Measurements from ENCODE around the gene RBP7.

Gene RBP7

DNA sequence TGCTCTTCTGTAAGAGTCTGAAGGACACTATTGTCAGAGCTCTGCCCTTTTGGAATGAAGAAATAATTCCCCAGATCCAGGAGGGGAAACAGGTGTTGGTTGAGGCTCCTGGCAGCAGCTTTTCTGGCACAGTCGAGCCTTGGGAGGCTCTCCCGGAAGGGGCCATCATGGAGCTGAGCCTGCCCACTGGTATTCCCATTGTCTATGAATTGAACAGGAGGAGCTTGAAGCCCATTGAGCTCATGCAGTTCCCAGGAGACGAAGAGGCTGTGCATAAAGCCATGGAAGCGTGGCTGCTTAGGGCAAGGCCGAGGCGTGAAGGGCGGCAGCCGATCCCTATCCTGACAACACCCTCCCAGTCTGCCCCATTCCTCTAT lies 62.3 kb downstream of the RBP7 start:
- no peak for TF ChIP-seq CTCF (IDR thresholded peaks at IDR 0.05; ENCODE audit: low read depth, low read length, missing control alignments)
- DNase-seq, result no peak
- H3K27me3 ChIP-seq (replicated peaks), result no peaks in the 10 kb centered on the region
- no peaks in the 10 kb centered on the region for H3K36me3 ChIP-seq (replicated peaks)
- no peak overlapping the region for H3K4me3 ChIP-seq (ENCODE audit: low read depth, low read length)
- no peak overlapping the region for H3K27ac ChIP-seq
- in situ Hi-C loops (cut with HindIII; ENCODE audit: low pct_ligation_motif_present, low sequenced_read_pairs), result no loop called here

DNA sequence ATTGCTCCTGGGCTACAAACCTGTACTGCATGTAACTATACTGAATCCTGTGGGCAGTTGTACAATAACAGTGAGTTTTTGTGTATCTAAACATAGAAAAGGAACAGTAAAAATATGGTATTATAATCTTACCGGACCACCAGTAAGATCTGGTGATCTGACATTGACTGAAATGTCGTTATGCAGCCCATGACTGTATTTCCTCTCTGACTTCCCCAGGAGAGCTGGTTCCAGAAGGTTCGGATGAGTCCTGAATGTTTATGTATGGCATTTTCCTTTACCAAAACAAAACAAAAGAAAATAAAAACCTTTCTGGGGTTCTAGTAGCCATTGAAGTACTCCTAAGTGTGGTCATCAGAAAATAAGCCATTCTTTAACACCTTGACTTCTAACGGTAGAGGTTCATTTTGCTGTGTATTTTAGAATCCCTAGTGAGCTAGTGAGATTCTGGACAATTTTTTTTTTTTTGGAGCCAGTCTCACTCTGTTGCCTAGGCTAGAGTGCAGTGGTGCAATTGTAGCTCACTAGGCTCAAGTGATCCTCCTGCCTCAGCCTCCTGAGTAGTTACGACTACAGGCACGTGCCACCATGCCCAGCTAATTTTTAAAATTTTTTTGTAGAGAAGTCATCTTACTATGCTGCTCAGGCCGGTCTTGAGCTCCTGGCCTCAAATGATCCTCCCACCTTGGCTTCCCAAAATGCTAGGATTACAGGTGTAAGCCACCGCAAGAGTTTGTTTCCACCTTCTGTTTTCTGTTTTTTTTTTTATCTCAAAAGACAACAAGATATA lies 63.5 kb downstream of the RBP7 start:
- H3K4me3 ChIP-seq (ENCODE audit: low read depth, low read length), result no peak overlapping the region
- no peak overlapping the region for H3K27ac ChIP-seq
- H3K36me3 ChIP-seq (replicated peaks), result no peaks in the 10 kb centered on the region
- H3K27me3 ChIP-seq (replicated peaks), result no peaks in the 10 kb centered on the region
- DNase-seq, result no peak
- in situ Hi-C loops (cut with HindIII; ENCODE audit: low pct_ligation_motif_present, low sequenced_read_pairs), result no loop called here
- TF ChIP-seq CTCF (IDR thresholded peaks at IDR 0.05; ENCODE audit: low read depth, low read length, missing control alignments), result no peak

- no peak overlapping the region for H3K4me3 ChIP-seq (ENCODE audit: low read depth, low read length)
- no peak for DNase-seq
- H3K27ac ChIP-seq, result no peak overlapping the region
- in situ Hi-C loops (cut with HindIII; ENCODE audit: low pct_ligation_motif_present, low sequenced_read_pairs), result no loop called here
- TF ChIP-seq CTCF (IDR thresholded peaks at IDR 0.05; ENCODE audit: low read depth, low read length, missing control alignments), result no peak
- H3K36me3 ChIP-seq (replicated peaks), result no peaks in the 10 kb centered on the region
- no peaks in the 10 kb centered on the region for H3K27me3 ChIP-seq (replicated peaks)
Measured at GRCh38 chr1:10061276-10061675, 64.2 kb downstream of the RBP7 start.

DNA sequence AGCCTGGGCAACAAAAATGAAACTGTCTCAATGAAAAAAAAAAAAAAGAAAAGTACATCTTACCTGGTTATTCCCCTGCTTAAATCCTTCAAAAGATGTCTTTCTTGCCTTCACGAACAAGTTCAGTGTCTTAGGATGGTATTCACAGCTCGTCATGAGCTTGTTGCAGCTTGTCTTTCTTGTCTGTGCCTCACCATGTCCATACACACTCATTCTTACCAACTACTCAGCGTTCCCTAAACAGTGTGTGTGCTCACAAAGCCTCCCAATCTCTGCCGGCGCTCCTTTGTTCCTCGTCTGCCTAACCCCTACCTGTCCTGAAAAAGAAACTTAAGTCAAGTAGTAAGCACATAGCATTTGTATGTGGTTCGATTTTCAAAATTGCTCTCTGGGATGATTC lies 66.8 kb downstream of the RBP7 start:
- no peak for TF ChIP-seq CTCF (IDR thresholded peaks at IDR 0.05; ENCODE audit: low read depth, low read length, missing control alignments)
- in situ Hi-C loops (cut with HindIII; ENCODE audit: low pct_ligation_motif_present, low sequenced_read_pairs), result no loop called here
- no peaks in the 10 kb centered on the region for H3K36me3 ChIP-seq (replicated peaks)
- H3K4me3 ChIP-seq (ENCODE audit: low read depth, low read length), result no peak overlapping the region
- DNase-seq, result no peak
- no peak overlapping the region for H3K27ac ChIP-seq
- no peaks in the 10 kb centered on the region for H3K27me3 ChIP-seq (replicated peaks)

DNA sequence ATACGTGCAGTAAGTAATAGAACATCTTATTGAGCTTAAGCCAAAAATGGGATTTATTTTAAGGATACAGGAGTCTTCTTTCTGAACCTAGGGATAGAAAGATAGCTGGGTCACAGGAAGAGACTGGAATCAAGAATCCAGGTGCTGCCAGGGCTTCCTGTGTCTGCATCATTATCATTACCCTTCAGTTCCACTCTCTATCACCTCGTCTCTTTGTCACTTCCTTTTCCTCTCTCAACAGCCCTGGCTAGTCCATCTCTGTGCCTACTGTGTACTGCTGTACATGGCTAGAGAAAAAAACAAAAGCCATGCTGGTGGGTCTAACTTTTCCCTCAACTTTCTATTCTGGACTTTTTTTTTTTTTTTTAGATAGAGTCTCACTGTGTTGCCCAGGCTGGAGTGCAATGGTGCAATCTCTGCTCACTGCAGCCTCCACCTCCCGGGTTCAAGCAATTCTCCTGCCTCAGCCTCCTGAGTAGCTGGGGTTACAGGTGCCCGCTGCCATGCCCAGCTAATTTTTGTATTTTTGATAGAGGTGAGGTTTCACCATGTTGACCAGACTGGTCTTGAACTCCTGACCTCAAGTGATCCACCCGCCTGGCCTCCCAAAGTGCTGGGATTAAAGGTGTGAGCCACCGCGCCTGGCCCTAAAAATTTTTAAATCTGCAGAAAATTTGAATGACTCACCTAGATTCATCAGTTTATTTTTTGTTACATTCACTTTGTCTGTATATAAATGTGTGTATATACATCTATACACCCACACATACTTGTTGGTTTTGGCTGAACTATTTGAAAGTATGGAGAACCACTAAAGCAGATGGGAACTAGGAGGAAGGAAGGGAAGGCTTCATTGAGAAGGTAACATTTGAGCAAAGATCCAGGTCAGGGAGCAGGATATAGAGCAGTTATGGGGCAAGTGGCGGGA lies 67.7 kb downstream of the RBP7 start:
- Histone ChIP-seq H3K27ac (peak overlapping the region; percentile 54), H3K4me3 (ENCODE audit: low read depth, low read length) (no peak overlapping the region), H3K27me3 (replicated peaks) (no peaks in the 10 kb centered on the region), H3K36me3 (replicated peaks) (no peaks in the 10 kb centered on the region)
- DNase-seq, result no peak
- TF ChIP-seq CTCF (IDR thresholded peaks at IDR 0.05; ENCODE audit: low read depth, low read length, missing control alignments), result no peak
- in situ Hi-C loops (cut with HindIII; ENCODE audit: low pct_ligation_motif_present, low sequenced_read_pairs), result no loop called here
